B cell (primary cell): ENCODE results near the gene FGF3. TPM values are rescaled to one million over a fixed set of nuclear protein-coding genes. Genes with fewer than 3 reads are reported as not detected.

Source experiments
- ATAC-seq: fragments of 200-7000 bp; cut with Tn5 transposase; one replicate; pipeline ENCODE4 v1.10.0; 2021; ENCODE audit warnings: low read depth, mild to moderate bottlenecking, moderate number of reproducible peaks, moderate library complexity
- CTCF ChIA-PET: fragments of 350-600 bp; sonication (Branson Sonifier 250); formaldehyde crosslinking; loops from one replicate; lab custom pipeline; 2021; ENCODE audit warnings: antibody characterized with exemption, inconsistent platforms; lab: Charles Lee
- POLR2A ChIA-PET: fragments of 350-600 bp; sonication (Branson Sonifier 250); formaldehyde crosslinking; loops from one replicate; lab custom pipeline; 2021; ENCODE audit warnings: antibody characterized with exemption; lab: Charles Lee
- DNase-seq: peaks from one replicate; pipeline ENCODE4 v3.0.0; 2013
- H2AFZ ChIP-seq: 2 replicates; pipeline ENCODE4 v1.6.1; 2012; ENCODE audit warnings: mild to moderate bottlenecking, low read depth, low read length; ENCODE audit not compliant: insufficient read depth, poor library complexity, severe bottlenecking
- H3K27ac ChIP-seq, 2 donors: 1 replicate in 1 of 2; 2 replicates in 1 of 2; pipeline ENCODE4 v1.5.1; 2012 to 2013; ENCODE audit warnings: low read length in 2 of 2, mild to moderate bottlenecking in 2 of 2, moderate library complexity in 1 of 2
- H3K27me3 ChIP-seq, 4 experiments: fragments of 200-600 bp in 1 of 4; sonication (generic) in 1 of 4; replicated peaks in 1 of 4; 1 replicate in 2 of 4; 2 replicates in 2 of 4; pipeline versions ENCODE4 v1.6.1 to v1.7.0; 2013 to 2016; ENCODE audit warnings: low read length in 3 of 4, mild to moderate bottlenecking in 2 of 4, mixed read lengths in 1 of 4, moderate library complexity in 1 of 4; ENCODE audit not compliant: insufficient read depth in 4 of 4, control insufficient read depth in 3 of 4; ENCODE audit errors: control extremely low read depth in 1 of 4
- H3K36me3 ChIP-seq, 2 experiments: replicated peaks in 1 of 2; 1 replicate in 1 of 2; 2 replicates in 1 of 2; pipeline versions ENCODE4 v1.6.1 to v1.7.1; 2013; ENCODE audit warnings: low read length in 1 of 2; ENCODE audit not compliant: insufficient read depth in 2 of 2, control insufficient read depth in 1 of 2; ENCODE audit errors: control extremely low read depth in 1 of 2, extremely low read depth in 1 of 2
- H3K4me1 ChIP-seq, 2 donors: fragments of 200-600 bp in 1 of 2; sonication (generic) in 1 of 2; 1 replicate in 1 of 2; 2 replicates in 1 of 2; pipeline versions ENCODE4 v1.5.1 to v1.6.1; 2013 to 2017; ENCODE audit warnings: low read length in 2 of 2; ENCODE audit not compliant: control insufficient read depth in 2 of 2, insufficient read depth in 2 of 2
- H3K4me2 ChIP-seq: replicated peaks from 2 replicates; pipeline ENCODE3; 2012; ENCODE audit warnings: mild to moderate bottlenecking, low read depth, low read length; ENCODE audit not compliant: poor library complexity, severe bottlenecking
- H3K4me3 ChIP-seq, 5 experiments: fragments of 200-600 bp in 1 of 5; sonication (generic) in 1 of 5; 1 replicate in 3 of 5; 2 replicates in 2 of 5; pipeline versions ENCODE4 v1.5.1 to v1.7.0; 2011 to 2016; ENCODE audit warnings: low read length in 4 of 5, mild to moderate bottlenecking in 4 of 5, low read depth in 2 of 5, control low read depth in 1 of 5, moderate library complexity in 1 of 5; ENCODE audit not compliant: insufficient read depth in 1 of 5; ENCODE audit errors: control extremely low read depth in 1 of 5, extremely low read depth in 1 of 5
- H3K79me2 ChIP-seq: fragments of 200-600 bp; sonication (generic); one replicate; pipeline ENCODE4 v1.6.0; 2016; ENCODE audit warnings: low read length; ENCODE audit not compliant: control insufficient read depth, insufficient read depth
- H3K9ac ChIP-seq: fragments of 200-600 bp; sonication (generic); 2 replicates; pipeline ENCODE4 v1.6.1; 2017; ENCODE audit warnings: mild to moderate bottlenecking, low read length, moderate library complexity
- H3K9me3 ChIP-seq, 3 donors: one replicate each; pipeline versions ENCODE4 v1.6.1 to v1.7.1; 2013; ENCODE audit warnings: low read length in 2 of 3; ENCODE audit not compliant: control insufficient read depth in 2 of 3, insufficient read depth in 1 of 3; ENCODE audit errors: control extremely low read depth in 1 of 3
- H4K20me1 ChIP-seq: 2 replicates; pipeline ENCODE4 v1.6.0; 2012; ENCODE audit warnings: mild to moderate bottlenecking, low read length; ENCODE audit not compliant: insufficient read depth, control insufficient read depth, poor library complexity, severe bottlenecking
- H3K27ac Mint-ChIP-seq: one replicate; pipeline ENCODE4 v1.8.0; 2021; ENCODE audit warnings: mixed read lengths
- H3K27me3 Mint-ChIP-seq: one replicate; pipeline ENCODE4 v1.8.0; 2021; ENCODE audit warnings: mixed read lengths
- H3K4me1 Mint-ChIP-seq: one replicate; pipeline ENCODE4 v1.8.0; 2021; ENCODE audit warnings: mixed read lengths
- H3K4me3 Mint-ChIP-seq: one replicate; pipeline ENCODE4 v1.8.0; 2021; ENCODE audit warnings: mixed read lengths
- H3K9me3 Mint-ChIP-seq: one replicate; pipeline ENCODE4 v1.8.0; 2022; ENCODE audit warnings: mixed read lengths; ENCODE audit not compliant: insufficient read depth
- EZH2 ChIP-seq: IDR thresholded peaks from 2 replicates; pipeline ENCODE4 v1.6.1; 2012; ENCODE audit warnings: borderline replicate concordance, low read depth, mild to moderate bottlenecking, moderate library complexity, low read length; ENCODE audit not compliant: insufficient read depth, poor library complexity, severe bottlenecking
- WGBS: methylation state at CpG from one replicate; pipeline ENCODE4 v1.1.5; 2013; ENCODE audit warnings: missing lambda C conversion rate; ENCODE audit not compliant: insufficient coverage; 5-methylcytosine and 5-hydroxymethylcytosine counted together
- intact Hi-C: fragments of 100-400 bp; cut with micrococcal nuclease; formaldehyde crosslinking; loops from one replicate; pipeline ENCODE4 v1.10.0; 2022
- polyA plus RNA-seq: library from polyadenylated mRNA; depleted of rRNA; stranded (reverse); fragments of >200 nt; gene quantifications from 2 replicates; pipeline ENCODE4 v1.2.3, GENCODE V29; 2012
- total RNA-seq, 2 donors: library from RNA; stranded (reverse); fragments of 120-200 nt in 1 of 2; gene quantifications; 1 replicate in 1 of 2; 2 replicates in 1 of 2; pipeline versions ENCODE4 v1.2.3 to v1.2.4, GENCODE V29; 2013 to 2022
- TF ChIP-seq, protein P1 (sequence below): fragments of 200-600 bp; IDR thresholded peaks from one replicate; pipeline ENCODE4 v1.8.0; 2022; ENCODE audit warnings: antibody characterized with exemption, mild to moderate bottlenecking

FGF3 gene
- total and polyA plus RNA-seq, 2 donors (not counting 1 experiment from before 2014, with no cell fraction given) = not detected

DNA sequence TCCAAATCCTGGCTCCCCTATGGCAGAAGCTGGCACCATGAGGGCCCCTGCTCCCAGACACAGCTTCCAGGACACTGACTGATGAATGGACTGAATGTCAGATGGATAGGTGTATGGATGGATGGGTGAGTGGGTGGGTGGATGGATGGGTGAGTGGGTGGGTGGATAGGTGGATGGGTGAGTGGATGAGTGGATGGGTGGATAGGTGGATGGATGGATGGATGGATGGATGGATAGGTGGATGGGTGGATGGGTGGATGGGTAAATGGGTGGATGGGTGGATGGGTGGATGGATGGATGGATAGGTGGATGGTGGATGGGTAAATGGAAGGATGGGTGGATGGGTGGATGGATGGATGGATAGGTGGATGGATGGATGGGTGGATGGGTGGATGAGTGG lies 4.3 kb downstream of the FGF3 start:
- DNase-seq (no peak), ATAC-seq (no peak)
- H3K27me3 Mint-ChIP-seq = peaks cover 27% of the 10 kb centered on the region
- H3K79me2 ChIP-seq = no peaks in the 10 kb centered on the region
- no peak overlapping the region for H3K27ac Mint-ChIP-seq
- H4K20me1 ChIP-seq = no peaks in the 10 kb centered on the region
- no peak overlapping the region for H3K4me3 ChIP-seq
- TF ChIP-seq, protein P1, sequence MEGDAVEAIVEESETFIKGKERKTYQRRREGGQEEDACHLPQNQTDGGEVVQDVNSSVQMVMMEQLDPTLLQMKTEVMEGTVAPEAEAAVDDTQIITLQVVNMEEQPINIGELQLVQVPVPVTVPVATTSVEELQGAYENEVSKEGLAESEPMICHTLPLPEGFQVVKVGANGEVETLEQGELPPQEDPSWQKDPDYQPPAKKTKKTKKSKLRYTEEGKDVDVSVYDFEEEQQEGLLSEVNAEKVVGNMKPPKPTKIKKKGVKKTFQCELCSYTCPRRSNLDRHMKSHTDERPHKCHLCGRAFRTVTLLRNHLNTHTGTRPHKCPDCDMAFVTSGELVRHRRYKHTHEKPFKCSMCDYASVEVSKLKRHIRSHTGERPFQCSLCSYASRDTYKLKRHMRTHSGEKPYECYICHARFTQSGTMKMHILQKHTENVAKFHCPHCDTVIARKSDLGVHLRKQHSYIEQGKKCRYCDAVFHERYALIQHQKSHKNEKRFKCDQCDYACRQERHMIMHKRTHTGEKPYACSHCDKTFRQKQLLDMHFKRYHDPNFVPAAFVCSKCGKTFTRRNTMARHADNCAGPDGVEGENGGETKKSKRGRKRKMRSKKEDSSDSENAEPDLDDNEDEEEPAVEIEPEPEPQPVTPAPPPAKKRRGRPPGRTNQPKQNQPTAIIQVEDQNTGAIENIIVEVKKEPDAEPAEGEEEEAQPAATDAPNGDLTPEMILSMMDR = no peak
- no peak for TF ChIP-seq EZH2
- no peak overlapping the region for H3K9ac ChIP-seq
- POLR2A ChIA-PET = no interaction called here
- H3K9me3 ChIP-seq = peaks cover 0 to 7% (median 0%) of the 10 kb centered on the region in 3 donors
- no peak overlapping the region for H3K4me2 ChIP-seq
- no peaks in the 10 kb centered on the region for H3K4me1 ChIP-seq
- intact Hi-C loops = no loop called here
- H3K27me3 ChIP-seq = peaks cover 0 to 32% (median 2%) of the 10 kb centered on the region in 4 experiments
- CTCF ChIA-PET = no interaction called here
- H2AFZ ChIP-seq = no peak overlapping the region
- H3K9me3 Mint-ChIP-seq = no peaks in the 10 kb centered on the region
- H3K36me3 ChIP-seq = no peaks in the 10 kb centered on the region
- no peaks in the 10 kb centered on the region for H3K4me1 Mint-ChIP-seq
- no peak overlapping the region for H3K4me3 Mint-ChIP-seq
- H3K27ac ChIP-seq = no peak overlapping the region

DNA sequence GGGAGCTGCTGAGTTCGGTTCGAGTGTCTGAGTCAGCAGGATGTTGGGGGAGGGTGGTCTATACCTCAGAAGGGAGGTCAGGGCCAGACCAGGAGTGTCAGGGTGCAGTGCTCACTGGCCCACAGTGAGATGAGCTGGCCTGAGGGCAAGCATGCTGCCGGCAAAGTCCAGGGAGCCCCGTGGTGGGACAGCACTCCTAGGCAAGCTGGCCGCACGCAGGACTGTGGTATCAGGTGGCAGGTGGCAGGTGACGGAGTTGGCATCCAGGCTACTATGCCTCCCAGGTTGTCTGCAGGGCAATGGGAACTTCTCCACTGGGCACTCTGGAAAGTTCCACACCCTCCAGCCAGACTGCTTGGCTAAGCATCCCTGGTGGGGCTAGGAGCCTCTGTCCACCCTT lies 4.8 kb downstream of the FGF3 start:
- WGBS = 88% methylated on average over 7 of the region's 7 CpGs

More for the DNA sequence above, 4.8 kb downstream of the FGF3 start:
- intact Hi-C loops = no loop called here
- H3K4me1 Mint-ChIP-seq = no peaks in the 10 kb centered on the region
- H3K9me3 Mint-ChIP-seq = no peaks in the 10 kb centered on the region
- Histone ChIP-seq H3K4me3 (no peak overlapping the region), H2AFZ (no peak overlapping the region), H3K9me3 (peaks cover 0 to 7% (median 0%) of the 10 kb centered on the region in 3 donors), H4K20me1 (no peaks in the 10 kb centered on the region), H3K36me3 (no peaks in the 10 kb centered on the region), H3K4me1 (no peaks in the 10 kb centered on the region), H3K4me2 (no peak overlapping the region), H3K9ac (no peak overlapping the region), H3K27ac (no peak overlapping the region), H3K27me3 (peaks cover 0 to 32% (median 2%) of the 10 kb centered on the region in 4 experiments), H3K79me2 (no peaks in the 10 kb centered on the region)
- CTCF ChIA-PET = no interaction called here
- H3K27ac Mint-ChIP-seq = no peak overlapping the region
- ATAC-seq (no peak), DNase-seq (no peak)
- POLR2A ChIA-PET = no interaction called here
- H3K4me3 Mint-ChIP-seq = no peak overlapping the region
- TF ChIP-seq, protein P1 = no peak
- no peak for TF ChIP-seq EZH2
- H3K27me3 Mint-ChIP-seq = peaks cover 27% of the 10 kb centered on the region
